ENCODE data around the gene ERC2.

The ERC2 gene

DNA sequence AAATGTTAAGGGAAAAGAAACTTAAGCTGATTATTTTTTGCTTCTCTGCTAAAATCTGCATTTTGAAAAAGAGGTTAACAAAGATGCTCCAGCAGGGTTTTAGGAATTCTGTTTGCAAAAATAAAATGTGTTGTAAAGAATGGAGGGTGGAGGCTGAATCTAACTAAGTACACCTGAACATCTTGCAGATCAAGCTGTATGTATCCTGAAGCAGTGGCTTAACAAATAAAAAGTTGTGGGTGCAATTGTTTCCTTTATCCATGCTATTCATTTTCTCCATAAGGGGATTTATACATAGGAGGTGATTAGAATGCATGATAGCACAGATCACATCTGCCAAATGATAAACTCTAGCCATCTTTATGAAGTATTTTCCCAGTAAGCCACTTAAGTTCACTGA lies 466.3 kb downstream of the ERC2 start (continued):
- TF ChIP-seq ZNF302 (tag by site-specific recombination; IDR thresholded peaks at IDR 0.05; ENCODE audit: low read depth) (no peak), ZBTB44 (tag by site-specific recombination; IDR thresholded peaks at IDR 0.05) (no peak)

GRCh38 chr3:56001537-56001936 lies 466.7 kb downstream of the ERC2 start:
- Histone ChIP-seq H3K36me3 (ENCODE audit: control insufficient read depth in 2 of 2, insufficient read depth in 1 of 2, low read length in 2 of 2) (no peaks in the 10 kb centered on the region), H3K4me1 (ENCODE audit: control insufficient read depth, insufficient read depth, low read length) (no peaks in the 10 kb centered on the region), H3K9me3 (ENCODE audit: control insufficient read depth, insufficient read depth, low read depth, low read length) (no peaks in the 10 kb centered on the region), H3K4me3 (ENCODE audit: low read depth, low read length) (no peak overlapping the region), H3K27ac (ENCODE audit: extremely low read depth, low read depth, low read length) (no peak overlapping the region)
- ChIA-PET CTCF (interaction anchor here (0.6 to 0.7 kb wide), 2 partner anchors 46 to 758 kb away, joined by 3 to 4 read pairs; no protein-coding TSS in a partner anchor), POLR2A (no interaction called here)
- TF ChIP-seq SP3 (tag by site-specific recombination; IDR thresholded peaks at IDR 0.05) = no peak

DNA sequence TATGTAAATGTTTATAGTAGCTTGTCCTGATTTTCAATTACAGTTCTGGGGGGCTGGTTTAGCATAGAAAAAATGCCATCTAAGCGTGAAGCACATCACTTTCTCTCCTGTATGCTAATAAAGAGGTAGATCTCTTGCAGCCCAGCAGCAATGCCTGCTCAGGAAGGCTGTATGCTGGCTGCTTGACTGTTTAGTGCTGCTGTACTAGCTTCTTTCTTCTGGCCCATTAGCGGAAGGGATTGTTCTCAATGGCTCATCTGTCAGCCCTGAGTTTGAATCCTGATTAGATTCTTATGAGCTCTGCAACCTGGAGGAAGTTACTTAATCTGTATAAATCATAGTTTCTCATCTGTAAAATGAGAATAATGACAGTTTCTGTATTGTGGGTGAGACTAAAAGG lies 478.9 kb downstream of the ERC2 start:
- H3K27ac ChIP-seq (ENCODE audit: extremely low read depth, low read depth, low read length) = no peak overlapping the region
- CTCF ChIA-PET = no interaction called here
- TF ChIP-seq PATZ1 (tag by site-specific recombination; IDR thresholded peaks at IDR 0.05) = no peak
- TF ChIP-seq, protein P1, sequence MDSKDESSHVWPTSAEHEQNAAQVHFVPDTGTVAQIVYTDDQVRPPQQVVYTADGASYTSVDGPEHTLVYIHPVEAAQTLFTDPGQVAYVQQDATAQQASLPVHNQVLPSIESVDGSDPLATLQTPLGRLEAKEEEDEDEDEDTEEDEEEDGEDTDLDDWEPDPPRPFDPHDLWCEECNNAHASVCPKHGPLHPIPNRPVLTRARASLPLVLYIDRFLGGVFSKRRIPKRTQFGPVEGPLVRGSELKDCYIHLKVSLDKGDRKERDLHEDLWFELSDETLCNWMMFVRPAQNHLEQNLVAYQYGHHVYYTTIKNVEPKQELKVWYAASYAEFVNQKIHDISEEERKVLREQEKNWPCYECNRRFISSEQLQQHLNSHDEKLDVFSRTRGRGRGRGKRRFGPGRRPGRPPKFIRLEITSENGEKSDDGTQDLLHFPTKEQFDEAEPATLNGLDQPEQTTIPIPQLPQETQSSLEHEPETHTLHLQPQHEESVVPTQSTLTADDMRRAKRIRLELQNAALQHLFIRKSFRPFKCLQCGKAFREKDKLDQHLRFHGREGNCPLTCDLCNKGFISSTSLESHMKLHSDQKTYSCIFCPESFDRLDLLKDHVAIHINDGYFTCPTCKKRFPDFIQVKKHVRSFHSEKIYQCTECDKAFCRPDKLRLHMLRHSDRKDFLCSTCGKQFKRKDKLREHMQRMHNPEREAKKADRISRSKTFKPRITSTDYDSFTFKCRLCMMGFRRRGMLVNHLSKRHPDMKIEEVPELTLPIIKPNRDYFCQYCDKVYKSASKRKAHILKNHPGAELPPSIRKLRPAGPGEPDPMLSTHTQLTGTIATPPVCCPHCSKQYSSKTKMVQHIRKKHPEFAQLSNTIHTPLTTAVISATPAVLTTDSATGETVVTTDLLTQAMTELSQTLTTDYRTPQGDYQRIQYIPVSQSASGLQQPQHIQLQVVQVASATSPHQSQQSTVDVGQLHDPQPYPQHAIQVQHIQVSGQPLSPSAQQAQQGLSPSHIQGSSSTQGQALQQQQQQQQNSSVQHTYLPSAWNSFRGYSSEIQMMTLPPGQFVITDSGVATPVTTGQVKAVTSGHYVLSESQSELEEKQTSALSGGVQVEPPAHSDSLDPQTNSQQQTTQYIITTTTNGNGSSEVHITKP (tag by site-specific recombination; IDR thresholded peaks at IDR 0.05) = no peak
- no peak for TF ChIP-seq PBX3 (CRISPR knock-in tag; IDR thresholded peaks at IDR 0.05)
- no peak for TF ChIP-seq ZNF510 (tag by site-specific recombination; IDR thresholded peaks at IDR 0.05; ENCODE audit: insufficient replicate concordance)
- no peak for TF ChIP-seq ZNF266 (tag by site-specific recombination; IDR thresholded peaks at IDR 0.05; ENCODE audit: low read depth)
- no peak for TF ChIP-seq HIC1 (tag by site-specific recombination; IDR thresholded peaks at IDR 0.05)
- TF ChIP-seq ZNF350 (tag by site-specific recombination; IDR thresholded peaks at IDR 0.05) = no peak
- no peak overlapping the region for H3K4me3 ChIP-seq (ENCODE audit: low read depth, low read length)
- no peaks in the 10 kb centered on the region for H3K9me3 ChIP-seq (ENCODE audit: control insufficient read depth, insufficient read depth, low read depth, low read length)
- POLR2A ChIA-PET = no interaction called here
- no peaks in the 10 kb centered on the region for H3K4me1 ChIP-seq (ENCODE audit: control insufficient read depth, insufficient read depth, low read length)
- H3K36me3 ChIP-seq (ENCODE audit: control insufficient read depth in 2 of 2, insufficient read depth in 1 of 2, low read length in 2 of 2) = no peaks in the 10 kb centered on the region

Measured in HEK293 (cell line).